Measurements from ENCODE around the gene LRRFIP2. TPM values are rescaled to one million over a fixed set of nuclear protein-coding genes. Genes with fewer than 3 reads are reported as not detected.

Gene LRRFIP2
- total and polyA plus RNA-seq, 9 donors: 35.5 to 81.1 (median 48.3) TPM

GRCh38 chr3:37094636-37095035 is 79.7 kb downstream of the LRRFIP2 start:
- DNase-seq: no peak
- no peaks in the 10 kb centered on the region for H3K36me3 ChIP-seq
- intact Hi-C loops (cut with DNase I): no loop called here
- WGBS, 3 donors: 55 to 60% (median 55%) methylated on average over 3 of the region's 3 CpGs
- H3K4me1 ChIP-seq (ENCODE audit: insufficient read depth): peaks cover 3% of the 10 kb centered on the region
- no peak for TF ChIP-seq POLR2A (IDR thresholded peaks at IDR 0.05)
- TF ChIP-seq EP300 (IDR thresholded peaks at IDR 0.05): no peak
- no peak for TF ChIP-seq CTCF (IDR thresholded peaks at IDR 0.05)
- H3K9me3 ChIP-seq: no peaks in the 10 kb centered on the region
- no peaks in the 10 kb centered on the region for H3K27me3 ChIP-seq
- H3K4me3 ChIP-seq: no peak overlapping the region
- H3K27ac ChIP-seq: no peak overlapping the region

DNA sequence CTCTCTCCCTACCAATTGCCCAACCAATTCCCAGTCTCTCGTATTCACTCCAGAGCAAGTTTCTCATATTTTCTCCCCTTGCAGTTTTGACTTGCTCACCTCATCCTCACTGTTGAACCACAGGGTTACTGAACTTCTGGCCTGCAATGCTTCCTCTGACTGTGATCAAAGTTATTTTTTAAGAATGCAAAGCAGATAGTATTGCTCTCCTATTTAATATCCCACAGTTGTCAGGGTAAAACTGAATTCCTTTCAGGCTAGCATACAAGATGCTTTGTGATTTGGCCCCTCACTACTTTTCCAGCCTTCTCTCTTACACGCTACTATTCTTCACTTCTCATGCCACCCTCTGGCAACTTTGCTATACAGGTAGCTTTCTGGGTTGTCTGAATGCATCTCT is 80.9 kb downstream of the LRRFIP2 start:
- Histone ChIP-seq H3K4me3 (no peak overlapping the region), H3K27ac (no peak overlapping the region), H3K36me3 (no peaks in the 10 kb centered on the region), H3K27me3 (no peaks in the 10 kb centered on the region), H3K4me1 (ENCODE audit: insufficient read depth) (peaks cover 3% of the 10 kb centered on the region), H3K9me3 (no peaks in the 10 kb centered on the region)
- intact Hi-C loops (cut with DNase I): no loop called here
- DNase-seq: no peak
- no peak for TF ChIP-seq EP300 (IDR thresholded peaks at IDR 0.05)
- TF ChIP-seq POLR2A (IDR thresholded peaks at IDR 0.05): no peak
- WGBS, 3 donors: 79 to 89% (median 88%) methylated on average over 2 of the region's 2 CpGs

DNA sequence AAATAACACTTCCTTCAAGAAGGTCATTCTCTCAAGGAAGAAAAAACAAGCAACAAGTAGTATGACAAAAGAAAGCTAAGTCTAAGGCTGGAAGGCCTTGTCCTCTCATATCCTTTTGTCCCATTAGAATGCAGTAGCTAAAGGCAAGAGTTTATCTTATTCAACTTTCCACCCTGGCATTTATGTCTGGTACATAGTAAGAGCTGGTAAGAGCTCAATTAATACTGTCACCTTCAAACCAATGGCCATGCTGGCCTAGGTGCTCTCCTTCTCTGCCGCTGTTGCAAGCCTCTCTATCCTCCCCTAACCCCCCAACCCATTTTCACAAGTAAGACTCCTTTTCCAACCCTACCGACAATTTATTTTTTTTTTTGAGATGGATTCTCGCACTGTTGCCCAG is 81.9 kb downstream of the LRRFIP2 start:
- peaks cover 3% of the 10 kb centered on the region for H3K4me1 ChIP-seq (ENCODE audit: insufficient read depth)
- no peaks in the 10 kb centered on the region for H3K36me3 ChIP-seq
- H3K9me3 ChIP-seq: no peaks in the 10 kb centered on the region
- DNase-seq: no peak
- no peak overlapping the region for H3K4me3 ChIP-seq
- H3K27me3 ChIP-seq: no peaks in the 10 kb centered on the region
- 97 to 99% (median 98%) methylated on average over 3 of the region's 3 CpGs for WGBS, 3 donors
- intact Hi-C loops (cut with DNase I): no loop called here
- no peak overlapping the region for H3K27ac ChIP-seq
- TF ChIP-seq POLR2A (IDR thresholded peaks at IDR 0.05): no peak
- TF ChIP-seq CTCF (IDR thresholded peaks at IDR 0.05): no peak
- TF ChIP-seq EP300 (IDR thresholded peaks at IDR 0.05): no peak

DNA sequence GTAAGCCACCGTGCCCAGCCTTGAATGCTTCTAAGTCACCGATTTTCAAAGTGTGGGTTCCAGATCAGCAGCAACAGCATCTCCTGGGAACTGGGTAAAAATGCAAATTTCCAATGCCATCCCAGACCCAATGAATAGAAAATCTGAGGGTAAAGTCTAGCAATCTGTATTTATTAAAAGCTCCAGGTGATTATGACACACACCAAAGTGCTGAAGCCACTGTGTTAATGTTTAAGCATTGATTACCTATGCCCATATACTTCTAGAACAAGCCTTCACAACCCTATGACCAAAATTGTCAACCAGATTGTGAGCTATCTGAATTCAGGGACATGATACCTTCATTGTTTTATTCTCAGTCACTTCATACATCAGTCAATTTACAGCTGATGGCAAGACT is 86.5 kb downstream of the LRRFIP2 start:
- TF ChIP-seq EP300 (IDR thresholded peaks at IDR 0.05): no peak
- no peak for TF ChIP-seq POLR2A (IDR thresholded peaks at IDR 0.05)
- TF ChIP-seq CTCF (IDR thresholded peaks at IDR 0.05): no peak
- Histone ChIP-seq H3K4me3 (no peak overlapping the region), H3K27me3 (no peaks in the 10 kb centered on the region), H3K36me3 (no peaks in the 10 kb centered on the region), H3K27ac (no peak overlapping the region), H3K4me1 (ENCODE audit: insufficient read depth) (peaks cover 3% of the 10 kb centered on the region), H3K9me3 (no peaks in the 10 kb centered on the region)
- intact Hi-C loops (cut with DNase I): no loop called here
- 97 to 100% (median 97%) methylated on average over 2 of the region's 2 CpGs for WGBS, 3 donors
- DNase-seq: no peak

DNA sequence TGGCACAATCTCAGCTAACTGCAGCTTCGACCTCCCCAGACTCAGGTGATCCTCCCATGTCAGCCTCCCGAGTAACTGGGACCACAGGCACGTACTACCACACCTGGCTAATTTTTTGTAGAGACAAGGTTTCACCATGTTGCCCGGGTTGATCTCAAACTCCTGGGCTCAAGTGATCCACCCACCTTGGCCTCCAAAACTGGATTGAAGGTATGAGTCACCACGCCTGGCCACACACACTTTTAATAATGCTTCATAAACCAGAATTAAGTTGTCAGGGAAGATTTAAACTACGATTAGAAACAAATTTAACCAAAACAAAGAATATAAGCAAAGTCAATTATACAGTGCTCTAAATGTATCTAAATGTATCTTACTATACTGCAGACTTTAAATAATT is 87.5 kb downstream of the LRRFIP2 start:
- WGBS, 3 donors: 95 to 97% (median 97%) methylated on average over 6 of the region's 6 CpGs
- H3K4me3 ChIP-seq: no peak overlapping the region
- no peak for DNase-seq
- peaks cover 3% of the 10 kb centered on the region for H3K4me1 ChIP-seq (ENCODE audit: insufficient read depth)
- no peak for TF ChIP-seq POLR2A (IDR thresholded peaks at IDR 0.05)
- TF ChIP-seq EP300 (IDR thresholded peaks at IDR 0.05): no peak
- no peak for TF ChIP-seq CTCF (IDR thresholded peaks at IDR 0.05)
- intact Hi-C loops (cut with DNase I): no loop called here
- no peaks in the 10 kb centered on the region for H3K36me3 ChIP-seq
- no peaks in the 10 kb centered on the region for H3K27me3 ChIP-seq
- no peaks in the 10 kb centered on the region for H3K9me3 ChIP-seq
- H3K27ac ChIP-seq: no peak overlapping the region

All from ovary (tissue), 9 donors.